ENCODE results near the gene GBA2.

Gene GBA2

GRCh38 chr9:35711501-35712428 is 37.3 kb downstream of the GBA2 start:
- peaks cover 16% of the 10 kb centered on the region for H3K9me3 ChIP-seq
- TF ChIP-seq CTCF (IDR thresholded peaks at IDR 0.05): no peak
- peaks cover 100% of the 10 kb centered on the region for H3K36me3 ChIP-seq
- no peaks in the 10 kb centered on the region for H3K4me1 ChIP-seq (ENCODE audit: control insufficient read depth in 1 of 2, insufficient read depth in 1 of 2, low read depth in 1 of 2, low read length in 1 of 2)
- H3K27ac ChIP-seq: peak overlapping the region; percentile 26
- H3K27me3 ChIP-seq: no peaks in the 10 kb centered on the region
- no peak overlapping the region for H3K4me3 ChIP-seq (ENCODE audit: low read depth in 1 of 2, low read length in 1 of 2)

DNA sequence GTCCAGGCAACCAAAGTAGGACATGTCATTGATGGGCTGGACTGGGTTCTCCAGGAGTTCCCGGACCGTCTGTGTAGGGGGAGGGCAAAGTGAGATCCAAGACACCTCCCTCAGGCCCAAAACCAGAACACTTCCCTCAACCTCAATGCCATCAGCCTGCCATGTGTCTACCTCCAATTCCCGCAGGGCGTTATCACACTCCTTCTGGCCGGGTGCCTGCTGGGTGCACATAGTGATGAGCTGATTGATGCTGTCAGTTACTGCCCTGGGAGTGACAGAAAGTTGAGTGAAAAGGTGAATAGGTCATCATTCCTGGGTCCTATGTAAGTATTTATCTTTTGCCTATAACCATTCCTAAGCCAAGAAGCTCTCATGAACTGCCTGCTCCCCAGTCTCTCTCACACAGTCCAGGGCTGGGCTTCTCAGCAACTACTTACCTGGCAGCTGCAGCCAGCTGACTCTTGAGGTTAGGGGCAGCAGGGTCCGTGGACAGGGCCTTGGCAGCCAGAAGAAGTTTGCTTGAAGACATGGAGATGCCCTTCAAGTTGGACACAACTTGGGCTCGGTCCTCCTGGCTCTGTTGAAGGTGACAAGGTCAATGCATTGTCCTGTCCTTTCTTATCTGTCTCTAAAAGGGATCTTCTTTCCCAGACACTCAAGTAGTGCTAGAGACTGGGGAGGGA is 38.1 kb downstream of the GBA2 start:
- Histone ChIP-seq H3K27me3 (no peaks in the 10 kb centered on the region), H3K36me3 (peaks cover 100% of the 10 kb centered on the region), H3K27ac (peak overlapping the region; percentile 43), H3K9me3 (peaks cover 16% of the 10 kb centered on the region), H3K4me3 (ENCODE audit: low read depth in 1 of 2, low read length in 1 of 2) (no peak overlapping the region), H3K4me1 (ENCODE audit: control insufficient read depth in 1 of 2, insufficient read depth in 1 of 2, low read depth in 1 of 2, low read length in 1 of 2) (no peaks in the 10 kb centered on the region)
- no peak for TF ChIP-seq CTCF (IDR thresholded peaks at IDR 0.05)

DNA sequence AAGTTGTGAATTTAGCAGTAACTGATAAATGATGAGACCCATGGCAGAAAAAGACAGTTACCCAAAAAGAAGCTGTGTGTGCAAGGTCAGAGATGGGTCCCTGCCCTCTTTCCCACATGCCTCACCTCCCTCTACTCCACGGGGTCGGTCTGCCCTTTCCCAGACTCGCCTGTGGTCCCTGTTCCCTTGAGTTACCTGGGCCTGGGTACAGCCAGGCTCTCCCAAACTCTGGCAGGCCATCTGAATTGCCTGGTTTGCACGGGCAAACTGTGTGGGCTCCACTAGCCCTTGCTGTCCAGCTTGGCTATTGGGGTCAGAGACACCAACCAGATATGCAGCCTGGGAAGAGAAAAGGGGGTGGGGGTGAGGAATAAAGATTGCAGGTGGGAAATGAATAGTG is 40.9 kb downstream of the GBA2 start:
- no peak for TF ChIP-seq CTCF (IDR thresholded peaks at IDR 0.05)
- H3K4me1 ChIP-seq (ENCODE audit: control insufficient read depth in 1 of 2, insufficient read depth in 1 of 2, low read depth in 1 of 2, low read length in 1 of 2): no peaks in the 10 kb centered on the region
- H3K27ac ChIP-seq: no peak overlapping the region
- H3K36me3 ChIP-seq: peaks cover 100% of the 10 kb centered on the region
- H3K4me3 ChIP-seq (ENCODE audit: low read depth in 1 of 2, low read length in 1 of 2): no peak overlapping the region
- H3K27me3 ChIP-seq: no peaks in the 10 kb centered on the region
- peaks cover 16% of the 10 kb centered on the region for H3K9me3 ChIP-seq

DNA sequence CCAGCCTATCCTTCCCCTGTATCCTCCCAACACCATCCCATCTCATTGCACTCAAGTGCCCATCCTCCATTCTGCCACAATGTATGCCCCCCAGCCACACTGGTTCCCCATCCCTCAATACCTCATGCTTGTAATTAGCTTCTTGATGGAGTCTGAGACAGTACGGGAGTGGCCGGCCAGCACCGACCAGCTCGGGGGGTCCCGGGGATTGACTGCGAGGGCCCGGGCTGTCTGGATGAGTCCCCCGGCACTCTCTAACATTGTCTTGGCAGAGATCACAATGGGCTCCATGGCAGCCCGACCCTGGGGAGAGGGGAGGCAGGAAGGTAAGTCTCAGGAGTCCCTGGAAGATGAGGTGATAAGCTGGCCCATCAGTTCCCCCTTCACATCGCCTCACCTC is 42.1 kb downstream of the GBA2 start:
- Histone ChIP-seq H3K27ac (no peak overlapping the region), H3K36me3 (peaks cover 100% of the 10 kb centered on the region), H3K4me1 (ENCODE audit: control insufficient read depth in 1 of 2, insufficient read depth in 1 of 2, low read depth in 1 of 2, low read length in 1 of 2) (no peaks in the 10 kb centered on the region), H3K9me3 (peaks cover 16% of the 10 kb centered on the region), H3K27me3 (no peaks in the 10 kb centered on the region), H3K4me3 (ENCODE audit: low read depth in 1 of 2, low read length in 1 of 2) (no peak overlapping the region)
- TF ChIP-seq CTCF (IDR thresholded peaks at IDR 0.05): no peak

GRCh38 chr9:35705836-35706430 is 43.1 kb downstream of the GBA2 start:
- no peaks in the 10 kb centered on the region for H3K27me3 ChIP-seq
- TF ChIP-seq CTCF (IDR thresholded peaks at IDR 0.05): no peak
- H3K4me3 ChIP-seq (ENCODE audit: low read depth in 1 of 2, low read length in 1 of 2): no peak overlapping the region
- peaks cover 100% of the 10 kb centered on the region for H3K36me3 ChIP-seq
- H3K9me3 ChIP-seq: peaks cover 16% of the 10 kb centered on the region
- H3K4me1 ChIP-seq (ENCODE audit: control insufficient read depth in 1 of 2, insufficient read depth in 1 of 2, low read depth in 1 of 2, low read length in 1 of 2): no peaks in the 10 kb centered on the region
- H3K27ac ChIP-seq: no peak overlapping the region
